Spleen (tissue), 11 donors: ENCODE measurements around the gene MTSS2. TPM values are rescaled to one million over a fixed set of nuclear protein-coding genes. Genes with fewer than 3 reads are reported as not detected.

Experiments
- DNase-seq: peaks from one replicate; pipeline ENCODE4 v3.0.0-alpha.2; 2020
- H3K27ac ChIP-seq, 8 donors: fragments of 200-600 bp; sonication (generic) in 7 of 8; 1 replicate in 4 of 8; 2 replicates in 4 of 8; pipeline versions ENCODE4 v1.5.0 to v1.8.0; 2016 to 2021; ENCODE audit warnings: inconsistent platforms in 4 of 8, mild to moderate bottlenecking in 4 of 8, moderate library complexity in 1 of 8
- H3K27me3 ChIP-seq, 7 donors: fragments of 200-600 bp; sonication (generic) in 6 of 7; replicated peaks in 1 of 7; 1 replicate in 4 of 7; 2 replicates in 3 of 7; pipeline versions ENCODE4 v1.5.0 to v1.8.0; 2016 to 2021; ENCODE audit warnings: inconsistent platforms in 3 of 7, mild to moderate bottlenecking in 1 of 7
- H3K36me3 ChIP-seq, 6 donors: fragments of 200-600 bp; sonication (generic) in 5 of 6; 1 replicate in 4 of 6; 2 replicates in 2 of 6; pipeline versions ENCODE4 v1.5.0 to v1.8.0; 2016 to 2021; ENCODE audit warnings: inconsistent platforms in 2 of 6
- H3K4me1 ChIP-seq, 6 donors: fragments of 200-600 bp; sonication (generic) in 5 of 6; 1 replicate in 3 of 6; 2 replicates in 3 of 6; pipeline versions ENCODE4 v1.5.0 to v1.8.0; 2016 to 2021; ENCODE audit warnings: inconsistent platforms in 3 of 6
- H3K4me3 ChIP-seq, 8 donors: fragments of 200-600 bp; sonication (generic) in 7 of 8; 1 replicate in 4 of 8; 2 replicates in 4 of 8; pipeline versions ENCODE4 v1.5.0 to v1.8.0; 2016 to 2021; ENCODE audit warnings: inconsistent platforms in 4 of 8, mild to moderate bottlenecking in 4 of 8, moderate library complexity in 2 of 8
- H3K9me3 ChIP-seq, 8 donors: fragments of 200-600 bp; sonication (generic) in 7 of 8; 1 replicate in 4 of 8; 2 replicates in 4 of 8; pipeline versions ENCODE4 v1.5.0 to v1.8.0; 2016 to 2021; ENCODE audit warnings: inconsistent platforms in 4 of 8
- POLR2A ChIP-seq, 3 donors: fragments of 450-650 bp; IDR thresholded peaks; one replicate each; pipeline ENCODE4 v1.5.1; 2017; ENCODE audit warnings: antibody characterized with exemption in 3 of 3, mild to moderate bottlenecking in 1 of 3
- POLR2AphosphoS5 ChIP-seq, 3 donors: sonication (generic); formaldehyde crosslinking; IDR thresholded peaks; one replicate each; pipeline ENCODE4 v1.5.1; 2017; ENCODE audit warnings: antibody characterized with exemption in 3 of 3
- whole genome bisulfite sequencing, 5 donors: extraction: QIAGEN DNeasy Blood & Tissue Kit in 3 of 5; methylation state at CpG; one replicate each; pipeline versions ENCODE4 v1.1.5 to v1.1.7; 2013 to 2018; 5-methylcytosine and 5-hydroxymethylcytosine counted together
- intact Hi-C: fragments of 100-400 bp; cut with DNase I; formaldehyde crosslinking; loops from one replicate; pipeline ENCODE4 v1.15.0; 2023; ENCODE audit warnings: low total_unique reads
- polyA plus RNA-seq, 3 donors: library from polyadenylated mRNA; stranded (reverse); fragments of 200-250 nt; gene quantifications; one replicate each; pipeline ENCODE4 v1.2.1, GENCODE V29; 2013
- total RNA-seq, 7 donors: library from RNA; depleted of rRNA in 3 of 7; stranded (reverse); fragments of >200 nt in 3 of 7; fragmentation: NEBNext Ultra II Directional in 4 of 7; extraction: Animal tissue kit (Norgen Biotek cat#: 25700) in 4 of 7; gene quantifications; one replicate each; pipeline versions ENCODE4 v1.1.0 to v1.2.1, GENCODE V29; 2016 to 2021
- TF ChIP-seq, protein P1 (sequence below), 11 experiments: fragments of 200-600 bp in 7 of 11; fragments of 450-650 bp in 4 of 11; sonication (generic) in 4 of 11; IDR thresholded peaks in 8 of 11; conservative IDR thresholded peaks in 3 of 11; 1 replicate in 7 of 11; 2 replicates in 4 of 11; pipeline versions ENCODE4 v1.4.0 to v1.8.0; 2016 to 2021; ENCODE audit warnings: antibody characterized with exemption in 11 of 11, inconsistent platforms in 4 of 11, mild to moderate bottlenecking in 1 of 11
- donor health status: healthy with polysubstance abuse.
- donor health status: DM: no; HTN: no; CAD: no; lungs with moderate emphysema.
- donor health status: DM: no; HTN: no; CAD: no.
- donor health status: Bipolar disorder and iron deficiency.
- donor health status: healthy.
- donor health status: DM: no; HTN: no; CAD: no.
- donor health status: DM: yes; HTN: yes; CAD: no.

Gene MTSS2
- total and polyA plus RNA-seq, 10 donors = 9.0 to 116 (median 94.1) TPM

DNA sequence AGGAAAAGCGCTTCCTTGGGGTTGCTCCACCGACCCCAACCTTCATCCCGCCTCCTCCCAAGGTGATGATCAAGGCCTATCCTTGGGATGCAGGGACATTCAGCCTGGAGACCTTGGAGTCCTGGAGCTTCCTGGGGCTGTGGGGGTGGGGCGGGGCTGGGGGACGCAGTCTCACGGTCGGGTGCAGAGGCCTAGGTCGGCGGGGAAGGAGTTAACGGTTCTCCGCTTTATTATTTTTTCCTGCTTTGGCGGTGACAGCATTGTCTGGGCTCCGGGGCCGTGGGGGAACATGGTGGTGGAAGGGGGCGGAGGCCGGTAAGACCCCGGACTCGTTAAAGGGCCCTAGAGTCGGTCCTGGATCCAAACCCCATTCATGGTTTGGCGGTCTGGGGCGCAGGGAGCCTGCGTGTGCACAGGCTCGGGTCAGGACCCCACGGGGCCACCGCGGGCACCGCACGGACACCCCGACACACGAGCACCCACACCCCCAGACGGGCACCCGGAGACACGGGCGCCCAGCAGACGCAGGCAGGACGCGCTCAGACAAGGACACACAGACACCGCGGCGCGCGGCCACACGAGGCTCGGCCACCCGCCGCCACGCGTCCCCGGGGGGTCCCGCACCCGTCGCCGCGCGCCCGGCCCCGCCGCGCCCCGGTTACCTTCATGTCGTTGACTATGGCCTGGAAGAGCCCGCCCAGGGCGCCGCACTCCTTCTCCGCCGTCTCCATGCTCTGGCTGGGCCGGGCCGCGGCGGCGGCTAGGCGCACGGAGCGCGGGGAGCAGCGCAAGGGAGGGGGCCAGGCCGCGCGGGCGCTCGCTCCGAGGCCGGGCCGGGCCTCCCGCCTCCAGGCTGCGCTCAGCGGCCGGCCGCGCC is 554 bp downstream of the MTSS2 start:
- peak; percentile 75 for DNase-seq
- Histone ChIP-seq H3K27me3 (peaks cover 0 to 43% (median 14%) of the 10 kb centered on the region in 7 donors), H3K36me3 (peaks cover 0 to 37% (median 0%) of the 10 kb centered on the region in 6 donors), H3K4me3 (peak overlapping the region; percentile 48 to 76 (median 55)), H3K27ac (peak overlapping the region in 7 of 8 donors; percentile 46 to 88 (median 84)), H3K9me3 (no peaks in the 10 kb centered on the region), H3K4me1 (peaks cover 20 to 96% (median 78%) of the 10 kb centered on the region in 6 donors)
- intact Hi-C loops = no loop called here
- TF ChIP-seq POLR2A (IDR thresholded peaks at IDR 0.05) (no peak), POLR2AphosphoS5 (IDR thresholded peaks at IDR 0.05) (peak in 2 of 3 donors; percentile 30 to 53)
- TF ChIP-seq, protein P1, sequence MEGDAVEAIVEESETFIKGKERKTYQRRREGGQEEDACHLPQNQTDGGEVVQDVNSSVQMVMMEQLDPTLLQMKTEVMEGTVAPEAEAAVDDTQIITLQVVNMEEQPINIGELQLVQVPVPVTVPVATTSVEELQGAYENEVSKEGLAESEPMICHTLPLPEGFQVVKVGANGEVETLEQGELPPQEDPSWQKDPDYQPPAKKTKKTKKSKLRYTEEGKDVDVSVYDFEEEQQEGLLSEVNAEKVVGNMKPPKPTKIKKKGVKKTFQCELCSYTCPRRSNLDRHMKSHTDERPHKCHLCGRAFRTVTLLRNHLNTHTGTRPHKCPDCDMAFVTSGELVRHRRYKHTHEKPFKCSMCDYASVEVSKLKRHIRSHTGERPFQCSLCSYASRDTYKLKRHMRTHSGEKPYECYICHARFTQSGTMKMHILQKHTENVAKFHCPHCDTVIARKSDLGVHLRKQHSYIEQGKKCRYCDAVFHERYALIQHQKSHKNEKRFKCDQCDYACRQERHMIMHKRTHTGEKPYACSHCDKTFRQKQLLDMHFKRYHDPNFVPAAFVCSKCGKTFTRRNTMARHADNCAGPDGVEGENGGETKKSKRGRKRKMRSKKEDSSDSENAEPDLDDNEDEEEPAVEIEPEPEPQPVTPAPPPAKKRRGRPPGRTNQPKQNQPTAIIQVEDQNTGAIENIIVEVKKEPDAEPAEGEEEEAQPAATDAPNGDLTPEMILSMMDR (IDR thresholded peaks at IDR 0.05 in 8 of 11, conservative IDR thresholded peaks at IDR 0.05 in 3 of 11) = no peak
- WGBS, 5 donors = 3 to 4% (median 4%) methylated on average over 36 to 90 of the region's 90 CpGs

DNA sequence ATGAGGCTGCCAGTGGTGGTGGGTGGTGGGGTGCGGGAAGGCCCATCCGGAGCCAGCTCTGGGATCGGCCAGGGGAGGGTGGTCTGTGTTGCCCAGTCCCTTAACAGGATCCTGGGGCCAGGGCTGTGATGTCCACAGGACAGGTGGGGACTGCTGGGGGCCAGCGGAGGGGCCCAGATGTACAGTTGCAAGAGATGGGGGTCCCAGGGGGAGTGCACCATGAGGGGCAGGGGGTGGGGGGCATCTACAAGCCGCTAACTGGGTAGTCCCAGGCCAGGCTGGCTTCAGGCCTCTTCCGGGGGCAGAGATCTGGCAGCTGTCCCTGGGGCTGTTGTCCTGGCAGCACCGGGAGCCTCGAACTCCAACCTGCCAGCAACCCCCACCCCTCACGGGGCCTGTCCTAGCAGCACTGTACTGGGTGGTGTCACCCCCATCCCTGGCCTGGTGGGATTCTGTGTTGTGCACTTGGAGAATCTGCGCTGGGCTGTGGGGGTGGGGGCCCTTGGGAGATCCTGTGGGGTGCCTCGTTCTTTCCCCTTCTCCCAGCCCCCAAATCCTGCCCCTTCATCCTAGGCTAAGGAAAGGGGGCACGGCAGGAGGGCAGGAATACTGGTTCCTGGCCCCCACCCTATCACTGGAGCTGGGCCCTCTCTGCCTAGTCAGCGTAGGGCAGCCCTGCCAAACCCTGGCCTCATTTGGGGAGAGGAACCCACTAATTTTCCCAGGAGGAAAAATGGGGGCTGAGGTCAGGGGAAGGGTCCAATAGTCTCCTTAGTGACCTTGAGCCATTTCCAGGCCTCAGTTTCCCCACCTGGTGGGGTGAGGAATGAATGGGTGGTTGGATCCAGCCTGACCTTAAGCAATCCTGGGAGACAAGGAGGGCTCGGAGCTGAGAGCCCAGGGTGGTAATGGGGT is 1.4 kb downstream of the MTSS2 start:
- DNase-seq = peak; percentile 73
- peak overlapping the region in 7 of 8 donors; percentile 46 to 88 (median 84) for H3K27ac ChIP-seq
- H3K36me3 ChIP-seq = peaks cover 0 to 37% (median 2%) of the 10 kb centered on the region in 6 donors
- intact Hi-C loops = loop anchor here (5.0 kb wide), 1 partner anchor 88 kb away; no protein-coding TSS in a partner anchor
- H3K9me3 ChIP-seq = no peaks in the 10 kb centered on the region
- H3K27me3 ChIP-seq = peaks cover 0 to 43% (median 14%) of the 10 kb centered on the region in 7 donors
- H3K4me1 ChIP-seq = peaks cover 18 to 95% (median 79%) of the 10 kb centered on the region in 6 donors
- WGBS, 5 donors = 52 to 78% (median 71%) methylated on average over 7 to 14 of the region's 14 CpGs
- H3K4me3 ChIP-seq = peak overlapping the region; percentile 48 to 76 (median 55)
- TF ChIP-seq POLR2AphosphoS5 (IDR thresholded peaks at IDR 0.05) = peak in 1 of 3 donors; percentile 22
- no peak for TF ChIP-seq POLR2A (IDR thresholded peaks at IDR 0.05)

DNA sequence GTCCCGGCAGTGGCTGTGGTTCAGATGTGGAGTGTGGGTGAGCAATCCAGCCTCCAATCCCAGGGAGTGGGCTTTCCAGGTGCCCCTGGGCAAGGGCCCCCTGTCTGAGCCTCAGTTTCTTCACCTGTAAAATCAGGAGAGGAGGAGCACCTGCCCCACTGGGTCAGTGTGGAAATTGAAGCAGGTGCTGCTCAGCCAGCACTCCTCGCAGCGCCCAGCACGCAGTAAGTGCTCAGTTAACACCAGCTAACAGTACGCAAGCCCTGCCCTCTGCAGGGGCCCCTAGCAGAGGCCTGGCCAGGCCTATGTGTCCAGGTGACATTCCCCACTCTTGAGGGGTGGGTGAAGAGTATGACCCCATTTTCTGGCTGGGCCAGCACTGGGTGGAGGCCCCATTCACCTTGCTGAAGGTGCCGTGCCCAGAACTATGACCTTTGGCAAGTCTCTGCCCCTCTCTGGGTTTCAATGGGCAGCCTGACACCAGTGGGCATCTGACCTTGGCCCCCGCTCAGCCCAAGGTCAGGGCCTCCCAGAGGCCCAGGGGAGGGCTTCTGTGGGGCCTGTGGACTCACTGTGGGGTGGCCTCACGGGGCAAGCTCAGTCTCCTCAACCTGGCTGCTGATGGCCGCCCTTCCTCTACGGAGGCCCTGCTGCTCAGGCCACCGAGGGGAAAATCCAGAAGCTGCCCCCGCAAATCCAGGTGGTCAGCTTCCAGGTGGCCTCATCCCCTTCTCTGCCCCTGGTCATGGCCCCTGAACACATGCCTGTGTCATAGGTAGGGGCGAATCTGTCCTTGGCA is 2.5 kb downstream of the MTSS2 start:
- peaks cover 18 to 95% (median 76%) of the 10 kb centered on the region in 6 donors for H3K4me1 ChIP-seq
- WGBS, 5 donors = 60 to 84% (median 80%) methylated on average over 8 to 13 of the region's 13 CpGs
- intact Hi-C loops = loop anchor here (5.0 kb wide), 1 partner anchor 89 kb away; no protein-coding TSS in a partner anchor
- peak overlapping the region in 7 of 8 donors; percentile 48 to 76 (median 55) for H3K4me3 ChIP-seq
- peaks cover 0 to 43% (median 14%) of the 10 kb centered on the region in 7 donors for H3K27me3 ChIP-seq
- H3K36me3 ChIP-seq = peaks cover 0 to 43% (median 6%) of the 10 kb centered on the region in 6 donors
- peak in 1 of 3 donors; percentile 51 for TF ChIP-seq POLR2AphosphoS5 (IDR thresholded peaks at IDR 0.05)
- TF ChIP-seq, protein P1 (IDR thresholded peaks at IDR 0.05 in 8 of 11, conservative IDR thresholded peaks at IDR 0.05 in 3 of 11) = no peak
- TF ChIP-seq POLR2A (IDR thresholded peaks at IDR 0.05) = no peak
- H3K27ac ChIP-seq = peak overlapping the region; percentile 46 to 88 (median 84)
- H3K9me3 ChIP-seq = no peaks in the 10 kb centered on the region
- DNase-seq = peak; percentile 74
